ENCODE results near the gene LIM2.
A peak's percentile ranks its signal among the peaks of the same experiment; 100 is the strongest.

LIM2 gene

DNA sequence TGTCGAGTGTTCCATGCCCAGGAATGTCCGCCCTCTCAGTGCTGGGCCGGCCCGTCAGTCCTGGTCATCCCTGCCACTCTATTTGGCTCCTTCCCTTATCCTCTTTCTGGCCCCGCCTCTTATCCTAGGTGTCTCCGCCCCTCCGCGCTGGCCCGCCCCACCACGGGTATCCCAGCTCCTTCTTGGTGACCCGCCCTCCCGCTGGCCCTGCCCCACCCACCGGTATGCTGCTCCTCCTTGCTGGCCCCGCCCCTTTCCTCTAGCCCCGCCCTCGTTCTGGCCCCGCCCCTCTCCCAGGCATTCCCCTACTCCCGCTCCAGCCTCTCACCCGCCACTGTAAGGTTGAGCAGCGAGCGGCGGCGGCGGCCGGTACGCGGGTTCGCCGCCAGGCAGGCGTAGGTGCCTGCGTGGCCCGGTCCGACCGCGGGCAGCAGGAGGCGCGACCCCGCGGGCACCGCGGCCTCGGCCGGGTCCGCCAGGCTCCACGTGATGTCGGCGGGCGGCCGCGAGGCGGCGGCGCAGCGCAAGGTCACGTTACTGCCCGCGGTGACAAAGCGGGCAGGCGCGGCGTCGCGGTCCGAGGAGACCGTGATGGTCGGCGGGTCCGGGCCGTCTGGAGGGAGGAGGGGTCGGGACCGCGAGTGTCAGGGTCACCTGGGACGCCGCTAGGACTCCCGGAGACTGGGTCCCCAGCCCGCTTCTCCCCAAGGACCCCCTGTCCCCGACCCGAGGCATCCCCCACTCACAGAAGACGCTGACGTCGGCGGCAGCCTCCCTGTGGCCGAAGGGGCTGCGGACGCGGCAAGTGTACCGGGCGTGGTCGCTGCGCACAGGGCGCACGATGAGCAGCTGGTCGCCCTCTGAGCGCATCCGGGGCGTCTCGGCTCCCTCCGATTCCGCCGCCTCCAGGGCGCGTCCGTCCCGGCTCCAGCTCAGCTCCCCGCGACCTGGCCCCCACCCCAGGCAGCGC, 47.8 kb downstream of the LIM2 start:
- Histone ChIP-seq H3K27ac (no peak overlapping the region), H3K4me3 (IDR thresholded peaks at IDR 0.05; ENCODE audit: insufficient read depth, low read depth, low read length) (no peak overlapping the region), H4K20me1 (ENCODE audit: insufficient read depth) (no peaks in the 10 kb centered on the region), H3K79me2 (ENCODE audit: insufficient read depth, low read depth) (no peaks in the 10 kb centered on the region), H3K9ac (no peak overlapping the region), H3K4me2 (no peak overlapping the region), H3K4me1 (ENCODE audit: low read depth, poor library complexity, severe bottlenecking) (no peaks in the 10 kb centered on the region), H3K27me3 (ENCODE audit: insufficient read depth, low read depth) (no peaks in the 10 kb centered on the region), H3K36me3 (ENCODE audit: insufficient read depth) (no peaks in the 10 kb centered on the region), H2AFZ (ENCODE audit: low read depth) (no peak overlapping the region)
- TF ChIP-seq, protein P1, sequence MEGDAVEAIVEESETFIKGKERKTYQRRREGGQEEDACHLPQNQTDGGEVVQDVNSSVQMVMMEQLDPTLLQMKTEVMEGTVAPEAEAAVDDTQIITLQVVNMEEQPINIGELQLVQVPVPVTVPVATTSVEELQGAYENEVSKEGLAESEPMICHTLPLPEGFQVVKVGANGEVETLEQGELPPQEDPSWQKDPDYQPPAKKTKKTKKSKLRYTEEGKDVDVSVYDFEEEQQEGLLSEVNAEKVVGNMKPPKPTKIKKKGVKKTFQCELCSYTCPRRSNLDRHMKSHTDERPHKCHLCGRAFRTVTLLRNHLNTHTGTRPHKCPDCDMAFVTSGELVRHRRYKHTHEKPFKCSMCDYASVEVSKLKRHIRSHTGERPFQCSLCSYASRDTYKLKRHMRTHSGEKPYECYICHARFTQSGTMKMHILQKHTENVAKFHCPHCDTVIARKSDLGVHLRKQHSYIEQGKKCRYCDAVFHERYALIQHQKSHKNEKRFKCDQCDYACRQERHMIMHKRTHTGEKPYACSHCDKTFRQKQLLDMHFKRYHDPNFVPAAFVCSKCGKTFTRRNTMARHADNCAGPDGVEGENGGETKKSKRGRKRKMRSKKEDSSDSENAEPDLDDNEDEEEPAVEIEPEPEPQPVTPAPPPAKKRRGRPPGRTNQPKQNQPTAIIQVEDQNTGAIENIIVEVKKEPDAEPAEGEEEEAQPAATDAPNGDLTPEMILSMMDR (conservative IDR thresholded peaks at IDR 0.05; ENCODE audit: low read depth, low read length) = no peak

DNA sequence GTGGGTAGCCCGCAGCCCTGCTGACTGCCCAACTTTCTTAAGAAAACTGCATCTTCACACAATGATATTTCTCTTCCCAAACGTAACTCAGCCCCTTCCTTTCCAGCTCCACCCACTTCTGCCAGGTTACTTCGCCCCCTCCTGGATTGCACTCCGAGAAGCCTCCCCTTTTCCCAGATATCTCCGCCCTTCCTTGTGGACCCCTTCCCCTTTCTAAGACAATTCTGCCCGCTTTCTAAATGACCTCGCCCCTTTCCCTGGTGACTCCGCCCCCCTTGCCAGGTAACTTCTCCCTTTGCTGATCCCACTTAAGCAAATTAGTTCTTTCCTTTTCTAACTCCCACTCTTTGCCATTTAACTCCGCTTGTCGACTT, 48.5 kb downstream of the LIM2 start:
- no peak overlapping the region for H3K9ac ChIP-seq
- H3K4me1 ChIP-seq (ENCODE audit: low read depth, poor library complexity, severe bottlenecking) = no peaks in the 10 kb centered on the region
- H3K27ac ChIP-seq = no peak overlapping the region
- no peak overlapping the region for H2AFZ ChIP-seq (ENCODE audit: low read depth)
- H3K79me2 ChIP-seq (ENCODE audit: insufficient read depth, low read depth) = no peaks in the 10 kb centered on the region
- no peak overlapping the region for H3K4me3 ChIP-seq (IDR thresholded peaks at IDR 0.05; ENCODE audit: insufficient read depth, low read depth, low read length)
- TF ChIP-seq, protein P1 (conservative IDR thresholded peaks at IDR 0.05; ENCODE audit: low read depth, low read length) = no peak
- no peak overlapping the region for H3K4me2 ChIP-seq
- H3K36me3 ChIP-seq (ENCODE audit: insufficient read depth) = no peaks in the 10 kb centered on the region
- H4K20me1 ChIP-seq (ENCODE audit: insufficient read depth) = no peaks in the 10 kb centered on the region
- H3K27me3 ChIP-seq (ENCODE audit: insufficient read depth, low read depth) = no peaks in the 10 kb centered on the region

DNA sequence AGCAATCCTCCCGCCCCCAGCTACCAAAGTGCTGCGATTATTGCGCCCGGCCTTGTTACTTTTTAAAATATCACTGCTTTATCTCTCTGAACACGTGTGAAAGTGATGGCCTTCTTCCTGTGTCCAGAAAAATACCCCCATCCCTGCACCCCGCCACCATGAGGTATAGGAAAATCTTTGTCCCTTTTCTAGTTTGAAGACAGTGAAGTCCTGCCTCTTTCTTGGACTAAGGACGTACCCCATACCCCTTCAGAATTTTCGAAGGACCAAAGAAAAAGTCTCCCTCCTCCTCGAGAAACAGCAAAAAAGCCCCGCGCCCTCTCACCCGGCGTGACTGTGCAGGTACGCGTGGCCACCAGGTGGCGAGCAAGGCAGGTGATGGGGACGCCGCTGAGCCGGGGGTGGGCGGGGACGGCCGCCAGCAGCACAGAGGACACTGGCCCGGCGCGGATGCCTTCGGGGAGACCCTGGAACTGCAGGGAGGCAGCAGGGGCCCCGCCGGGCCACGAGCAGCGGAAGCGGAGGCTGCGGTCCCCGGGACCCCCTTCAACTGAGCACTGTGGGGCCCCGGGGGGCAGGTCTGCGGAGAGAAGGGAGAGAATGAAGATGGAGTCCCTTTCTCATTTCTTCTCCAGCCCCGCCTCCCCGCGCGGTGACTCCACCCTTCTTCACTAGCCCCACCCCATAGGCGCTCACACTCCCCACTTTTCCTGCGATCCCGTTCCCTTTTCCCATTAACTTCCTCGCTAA, 49.0 kb downstream of the LIM2 start:
- no peak overlapping the region for H2AFZ ChIP-seq (ENCODE audit: low read depth)
- no peaks in the 10 kb centered on the region for H4K20me1 ChIP-seq (ENCODE audit: insufficient read depth)
- no peaks in the 10 kb centered on the region for H3K36me3 ChIP-seq (ENCODE audit: insufficient read depth)
- no peaks in the 10 kb centered on the region for H3K27me3 ChIP-seq (ENCODE audit: insufficient read depth, low read depth)
- TF ChIP-seq, protein P1 (conservative IDR thresholded peaks at IDR 0.05; ENCODE audit: low read depth, low read length) = 0 out of 2 replicates have a peak, but pooled peaks have one; percentile 23
- no peaks in the 10 kb centered on the region for H3K4me1 ChIP-seq (ENCODE audit: low read depth, poor library complexity, severe bottlenecking)
- H3K27ac ChIP-seq = no peak overlapping the region
- H3K4me3 ChIP-seq (IDR thresholded peaks at IDR 0.05; ENCODE audit: insufficient read depth, low read depth, low read length) = no peak overlapping the region
- no peak overlapping the region for H3K9ac ChIP-seq
- no peaks in the 10 kb centered on the region for H3K79me2 ChIP-seq (ENCODE audit: insufficient read depth, low read depth)
- H3K4me2 ChIP-seq = no peak overlapping the region

DNA sequence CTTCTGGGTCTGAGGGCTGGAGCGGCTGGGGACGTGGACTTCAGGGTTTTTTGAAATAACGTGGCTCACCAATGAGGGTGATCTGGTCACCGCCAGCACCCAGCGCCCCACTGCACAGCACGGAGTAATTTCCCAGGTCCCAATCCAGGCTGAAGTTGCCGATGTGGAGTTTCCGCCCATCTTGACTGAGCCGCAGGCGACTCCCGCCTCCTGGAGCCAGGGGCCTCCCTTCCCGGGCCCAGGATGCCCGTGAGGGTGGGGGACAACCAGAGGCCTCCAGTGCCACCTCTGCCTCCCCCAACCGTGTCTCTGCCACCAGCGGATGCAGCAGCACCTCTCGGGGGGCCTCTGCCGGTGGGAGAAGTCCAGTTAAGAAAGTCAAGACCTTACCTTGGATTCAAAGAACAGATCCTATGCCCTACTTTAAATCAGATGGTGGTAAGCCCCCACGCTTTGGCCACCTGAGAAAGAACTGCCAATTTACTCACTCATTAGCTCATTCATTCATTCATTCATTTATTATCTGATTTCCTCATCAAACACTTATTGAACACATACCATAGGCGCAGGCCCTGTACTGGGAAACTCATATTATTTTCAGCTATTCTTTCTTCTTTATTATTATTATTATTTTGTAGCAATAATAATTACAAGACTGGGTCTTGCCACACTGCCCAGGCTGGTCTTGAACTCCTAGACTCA, 49.8 kb downstream of the LIM2 start:
- Histone ChIP-seq H4K20me1 (ENCODE audit: insufficient read depth) (no peaks in the 10 kb centered on the region), H3K27ac (no peak overlapping the region), H2AFZ (ENCODE audit: low read depth) (no peak overlapping the region), H3K4me3 (IDR thresholded peaks at IDR 0.05; ENCODE audit: insufficient read depth, low read depth, low read length) (no peak overlapping the region), H3K9ac (no peak overlapping the region), H3K27me3 (ENCODE audit: insufficient read depth, low read depth) (no peaks in the 10 kb centered on the region), H3K79me2 (ENCODE audit: insufficient read depth, low read depth) (no peaks in the 10 kb centered on the region), H3K36me3 (ENCODE audit: insufficient read depth) (no peaks in the 10 kb centered on the region), H3K4me2 (no peak overlapping the region), H3K4me1 (ENCODE audit: low read depth, poor library complexity, severe bottlenecking) (no peaks in the 10 kb centered on the region)
- TF ChIP-seq, protein P1 (conservative IDR thresholded peaks at IDR 0.05; ENCODE audit: low read depth, low read length) = no peak
